Activated naive CD8-positive, alpha-beta T cell treated with anti-CD3 and anti-CD28 coated beads for 36 hours (primary cell): ENCODE results near the gene EIF2B1. TPM values are rescaled to one million over a fixed set of nuclear protein-coding genes. Genes with fewer than 3 reads are reported as not detected.
"Not testable (repeated sequence)": the region's sequence is repeated elsewhere in the genome, so short reads cannot be mapped to it uniquely, and the experiment has no call there.

Experiments
- DNase-seq: peaks from one replicate; pipeline ENCODE4 v3.0.0; 2021
- H3K27ac Mint-ChIP-seq: one replicate; pipeline ENCODE4 v1.8.0; 2022; ENCODE audit warnings: mild to moderate bottlenecking, moderate library complexity, mixed read lengths
- H3K27me3 Mint-ChIP-seq: one replicate; pipeline ENCODE4 v1.8.0; 2022; ENCODE audit warnings: mild to moderate bottlenecking, mixed read lengths
- H3K36me3 Mint-ChIP-seq: one replicate; pipeline ENCODE4 v1.8.0; 2021; ENCODE audit warnings: mild to moderate bottlenecking, mixed read lengths
- H3K4me1 Mint-ChIP-seq: one replicate; pipeline ENCODE4 v1.8.0; 2021; ENCODE audit warnings: mixed read lengths
- H3K4me3 Mint-ChIP-seq: one replicate; pipeline ENCODE4 v1.8.0; 2022; ENCODE audit warnings: mild to moderate bottlenecking, moderate library complexity, mixed read lengths
- H3K9me3 Mint-ChIP-seq: one replicate; pipeline ENCODE4 v1.8.0; 2022; ENCODE audit warnings: mixed read lengths
- total RNA-seq, 2 experiments: library from RNA; stranded (reverse); gene quantifications; one replicate each; pipeline ENCODE4 v1.2.3, GENCODE V29; 2021

The EIF2B1 gene
- total RNA-seq, 2 experiments from 2014 or later: 89.8 to 93.5 TPM

GRCh38 chr12:123645878-123646277 is 12.4 kb upstream of the EIF2B1 start:
- peaks cover 2% of the 10 kb centered on the region for H3K4me1 Mint-ChIP-seq
- no peak for DNase-seq
- no peak overlapping the region for H3K4me3 Mint-ChIP-seq
- no peak overlapping the region for H3K27ac Mint-ChIP-seq
- no peaks in the 10 kb centered on the region for H3K9me3 Mint-ChIP-seq
- no peaks in the 10 kb centered on the region for H3K27me3 Mint-ChIP-seq
- peaks cover 16% of the 10 kb centered on the region for H3K36me3 Mint-ChIP-seq

DNA sequence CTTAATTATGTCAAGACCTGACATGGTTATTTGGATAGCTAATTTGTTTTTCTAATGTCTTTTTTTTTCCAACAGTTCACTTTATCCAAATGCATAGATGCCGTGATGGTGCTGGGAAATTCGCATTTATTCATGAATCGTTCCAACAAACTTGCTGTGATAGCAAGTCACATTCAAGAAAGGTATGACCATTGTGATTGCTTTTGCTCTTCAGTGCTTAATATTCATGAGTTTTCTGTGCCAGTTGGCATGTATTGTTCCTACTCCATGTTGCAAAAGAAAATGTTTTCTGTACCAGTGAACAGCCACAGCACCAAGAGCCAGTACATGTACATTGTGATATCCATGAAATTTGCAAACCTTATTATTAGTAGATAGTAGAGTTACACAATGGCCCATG is 11.9 kb upstream of the EIF2B1 start:
- no peak overlapping the region for H3K27ac Mint-ChIP-seq
- no peak for DNase-seq
- no peak overlapping the region for H3K4me3 Mint-ChIP-seq
- no peaks in the 10 kb centered on the region for H3K27me3 Mint-ChIP-seq
- peaks cover 13% of the 10 kb centered on the region for H3K36me3 Mint-ChIP-seq
- H3K9me3 Mint-ChIP-seq: no peaks in the 10 kb centered on the region
- H3K4me1 Mint-ChIP-seq: peaks cover 2% of the 10 kb centered on the region

- no peaks in the 10 kb centered on the region for H3K9me3 Mint-ChIP-seq
- H3K4me1 Mint-ChIP-seq: peaks cover 2% of the 10 kb centered on the region
- no peak overlapping the region for H3K4me3 Mint-ChIP-seq
- H3K27me3 Mint-ChIP-seq: no peaks in the 10 kb centered on the region
- no peak for DNase-seq
- H3K27ac Mint-ChIP-seq: no peak overlapping the region
- H3K36me3 Mint-ChIP-seq: peaks cover 11% of the 10 kb centered on the region
These were observed 10.4 kb upstream of the EIF2B1 start for GRCh38 chr12:123643911-123644310.

DNA sequence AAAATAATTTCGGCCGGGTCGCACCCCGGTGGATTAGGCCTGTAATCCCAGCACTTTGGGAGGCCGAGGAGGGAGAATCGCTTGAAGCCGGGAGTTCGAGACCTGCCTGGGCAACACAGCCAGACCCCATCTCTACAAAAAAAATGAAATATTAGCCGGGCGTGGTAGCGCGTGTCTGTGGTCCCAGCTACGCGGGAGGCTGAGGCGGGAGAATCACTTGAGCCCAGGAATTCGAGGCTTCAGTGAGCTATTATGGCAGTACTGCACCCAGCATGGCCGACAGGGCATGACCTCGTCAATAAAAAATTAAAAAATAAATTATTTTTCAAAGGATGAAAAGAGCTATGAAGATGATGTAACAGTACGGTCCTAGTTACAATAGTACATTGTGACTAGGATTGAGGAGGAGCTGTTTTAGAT is 666 bp upstream of the EIF2B1 start:
- Mint-ChIP-seq H3K27me3 (no peaks in the 10 kb centered on the region), H3K9me3 (no peaks in the 10 kb centered on the region), H3K27ac (peak overlapping the region; percentile 95), H3K4me1 (peaks cover 28% of the 10 kb centered on the region), H3K36me3 (peaks cover 25% of the 10 kb centered on the region), H3K4me3 (peak overlapping the region; percentile 92)
- DNase-seq: peak; percentile 4

DNA sequence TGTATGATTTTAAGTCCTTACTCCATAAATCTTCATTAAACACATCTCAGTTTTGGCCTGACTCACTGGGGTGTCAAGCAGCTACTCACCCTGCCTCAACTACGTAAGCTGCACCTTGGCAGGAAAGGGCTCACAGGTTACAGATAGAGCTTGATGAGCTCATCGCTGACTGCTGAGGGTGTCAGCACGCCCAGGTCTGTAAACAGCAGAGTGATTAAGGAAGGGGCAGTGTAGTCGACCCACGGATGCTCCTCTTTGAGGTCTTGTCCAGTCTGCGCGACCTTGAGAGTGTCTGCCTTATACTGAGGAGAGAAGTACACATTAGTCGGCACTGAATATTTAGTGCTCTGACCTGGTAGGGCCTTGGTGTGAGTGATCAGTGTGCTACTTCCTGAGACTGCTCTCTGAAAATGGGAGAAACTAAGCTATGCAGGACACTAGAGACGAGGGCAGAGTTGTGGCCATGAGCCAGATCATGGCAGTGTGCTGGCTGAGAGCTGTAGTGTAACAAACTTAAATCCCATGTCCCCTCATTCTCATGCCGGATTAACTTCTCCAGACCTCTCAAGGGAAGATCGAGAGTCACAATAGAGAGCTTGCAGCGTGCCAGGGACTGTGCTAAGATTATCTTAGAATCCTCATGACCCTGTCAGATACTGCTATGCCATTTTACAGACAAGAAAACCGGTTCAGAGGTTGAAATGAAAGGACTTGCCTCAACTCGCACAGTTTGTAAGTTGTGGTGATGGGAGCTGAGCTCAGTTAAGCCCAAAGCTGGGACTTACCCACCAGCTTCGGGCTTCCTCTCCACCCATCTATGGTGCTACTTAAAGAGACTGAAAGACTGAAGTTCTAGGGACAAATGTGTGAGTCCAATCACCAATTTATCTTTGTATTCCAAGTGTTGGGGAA is 11.6 kb downstream of the EIF2B1 start:
- Mint-ChIP-seq H3K36me3 (peaks cover 28% of the 10 kb centered on the region), H3K27ac (peak overlapping the region; percentile 63), H3K9me3 (no peaks in the 10 kb centered on the region), H3K27me3 (no peaks in the 10 kb centered on the region), H3K4me3 (no peak overlapping the region), H3K4me1 (peaks cover 7% of the 10 kb centered on the region)
- no peak for DNase-seq

DNA sequence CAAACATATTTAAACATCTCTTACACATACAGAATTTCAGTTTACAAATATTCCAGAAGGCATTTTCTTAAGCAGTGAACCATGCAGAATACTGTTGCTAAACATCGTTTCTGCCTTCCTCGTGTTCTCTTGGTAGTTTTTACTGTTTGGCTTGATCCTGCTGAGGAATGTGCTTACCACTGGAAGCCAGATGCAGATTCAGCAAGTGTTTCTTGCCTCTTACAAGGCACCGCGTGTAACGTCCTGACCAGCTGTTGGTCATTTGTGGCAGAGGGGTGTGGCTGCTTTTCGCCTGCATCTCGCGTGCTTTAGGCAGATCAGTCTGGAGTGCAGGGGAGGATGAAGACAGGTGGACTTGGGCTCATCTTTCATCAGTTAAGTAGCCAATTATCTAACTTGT is 12.4 kb downstream of the EIF2B1 start:
- peaks cover 30% of the 10 kb centered on the region for H3K36me3 Mint-ChIP-seq
- H3K9me3 Mint-ChIP-seq: no peaks in the 10 kb centered on the region
- no peak for DNase-seq
- peaks cover 7% of the 10 kb centered on the region for H3K4me1 Mint-ChIP-seq
- H3K4me3 Mint-ChIP-seq: no peak overlapping the region
- H3K27ac Mint-ChIP-seq: peak overlapping the region; percentile 74
- no peaks in the 10 kb centered on the region for H3K27me3 Mint-ChIP-seq

GRCh38 chr12:123617580-123617979 is 15.9 kb downstream of the EIF2B1 start:
- Mint-ChIP-seq H3K4me1 (peaks cover 7% of the 10 kb centered on the region), H3K9me3 (no peaks in the 10 kb centered on the region), H3K36me3 (peaks cover 29% of the 10 kb centered on the region), H3K4me3 (no peak overlapping the region), H3K27me3 (no peaks in the 10 kb centered on the region), H3K27ac (peak overlapping the region; percentile 25)
- no peak for DNase-seq

DNA sequence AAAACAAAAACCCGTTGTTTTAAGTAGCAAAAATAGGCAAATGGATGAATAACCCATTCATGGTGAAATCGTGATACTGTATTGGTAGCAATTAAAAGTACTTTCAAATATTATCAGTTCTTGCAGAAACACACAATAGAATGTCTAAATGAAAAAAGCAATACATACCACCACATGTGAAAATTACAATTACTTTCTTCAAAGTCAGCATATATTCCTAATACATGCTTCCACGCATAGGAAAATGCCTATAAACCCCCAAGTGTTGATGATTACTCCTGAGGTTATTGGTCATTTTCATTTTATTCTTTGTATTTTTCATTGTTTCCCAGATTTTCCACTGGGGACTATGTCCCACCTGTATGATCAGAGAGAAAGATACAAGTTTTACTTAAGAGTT is 16.3 kb downstream of the EIF2B1 start:
- Mint-ChIP-seq H3K36me3 (peaks cover 29% of the 10 kb centered on the region), H3K4me3 (no peak overlapping the region), H3K9me3 (no peaks in the 10 kb centered on the region), H3K27me3 (no peaks in the 10 kb centered on the region), H3K27ac (peak overlapping the region; percentile 25), H3K4me1 (peaks cover 7% of the 10 kb centered on the region)
- no peak for DNase-seq

GRCh38 chr12:123614531-123614930 is 19.0 kb downstream of the EIF2B1 start:
- Mint-ChIP-seq H3K27me3 (no peaks in the 10 kb centered on the region), H3K27ac (no peak overlapping the region), H3K36me3 (peaks cover 13% of the 10 kb centered on the region), H3K9me3 (no peaks in the 10 kb centered on the region), H3K4me3 (no peak overlapping the region), H3K4me1 (peaks cover 3% of the 10 kb centered on the region)
- DNase-seq: no peak

- peaks cover 9% of the 10 kb centered on the region for H3K36me3 Mint-ChIP-seq
- no peaks in the 10 kb centered on the region for H3K27me3 Mint-ChIP-seq
- H3K9me3 Mint-ChIP-seq: no peaks in the 10 kb centered on the region
- peaks cover 3% of the 10 kb centered on the region for H3K4me1 Mint-ChIP-seq
- no peak overlapping the region for H3K27ac Mint-ChIP-seq
- no peak overlapping the region for H3K4me3 Mint-ChIP-seq
- DNase-seq: no peak
These were observed 19.4 kb downstream of the EIF2B1 start for GRCh38 chr12:123614110-123614509.

DNA sequence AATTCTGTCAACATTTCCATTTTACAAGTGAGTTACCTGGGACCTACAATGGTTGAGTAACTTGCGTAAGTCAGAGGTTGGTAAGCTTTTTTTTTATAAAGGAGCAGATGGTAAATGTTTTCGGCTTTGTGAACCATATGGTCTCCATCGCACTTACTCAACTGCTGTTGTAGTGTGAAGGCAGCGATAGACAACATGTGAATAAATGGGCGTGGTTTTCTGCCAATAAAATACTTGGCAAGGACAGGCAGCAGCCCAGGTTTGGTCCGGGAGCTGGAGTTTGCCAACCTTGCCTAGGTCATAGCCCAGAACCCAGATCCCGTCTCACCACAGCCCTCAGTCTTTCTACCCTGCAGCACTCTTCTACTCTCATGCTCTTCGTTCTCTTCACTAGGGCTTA is 25.3 kb downstream of the EIF2B1 start:
- no peak for DNase-seq
- peaks cover 24% of the 10 kb centered on the region for H3K36me3 Mint-ChIP-seq
- no peak overlapping the region for H3K27ac Mint-ChIP-seq
- H3K9me3 Mint-ChIP-seq: no peaks in the 10 kb centered on the region
- H3K27me3 Mint-ChIP-seq: no peaks in the 10 kb centered on the region
- H3K4me3 Mint-ChIP-seq: no peak overlapping the region
- H3K4me1 Mint-ChIP-seq: peaks cover 14% of the 10 kb centered on the region

GRCh38 chr12:123607756-123608155 is 25.7 kb downstream of the EIF2B1 start:
- Mint-ChIP-seq H3K36me3 (peaks cover 28% of the 10 kb centered on the region), H3K4me3 (no peak overlapping the region), H3K27me3 (no peaks in the 10 kb centered on the region), H3K4me1 (peaks cover 18% of the 10 kb centered on the region), H3K9me3 (no peaks in the 10 kb centered on the region), H3K27ac (no peak overlapping the region)
- DNase-seq: no peak

GRCh38 chr12:123603495-123603894 is 30.0 kb downstream of the EIF2B1 start:
- Mint-ChIP-seq H3K4me1 (peaks cover 27% of the 10 kb centered on the region), H3K4me3 (peak overlapping the region; percentile 95), H3K36me3 (peaks cover 42% of the 10 kb centered on the region)
- H3K27me3 Mint-ChIP-seq, DNase-seq, H3K9me3 Mint-ChIP-seq, H3K27ac Mint-ChIP-seq: not testable (repeated sequence)

- Mint-ChIP-seq H3K4me1 (peaks cover 27% of the 10 kb centered on the region), H3K4me3 (peak overlapping the region; percentile 95), H3K9me3 (no peaks in the 10 kb centered on the region), H3K36me3 (peaks cover 42% of the 10 kb centered on the region), H3K27me3 (no peaks in the 10 kb centered on the region), H3K27ac (peak overlapping the region; percentile 97)
- DNase-seq: no peak
These were observed 30.8 kb downstream of the EIF2B1 start for GRCh38 chr12:123602651-123603195.

GRCh38 chr12:123601602-123602489 is 31.6 kb downstream of the EIF2B1 start, which contains the start of gene DDX55:
DDX55 (plus strand) TSS chr12:123602099; CDS start chr12:123602149, 50 bp downstream.
- no peaks in the 10 kb centered on the region for H3K27me3 Mint-ChIP-seq
- peak within 1 kb of the TSS; percentile 95 for H3K4me3 Mint-ChIP-seq
- peak within 1 kb of the TSS; percentile 97 for H3K27ac Mint-ChIP-seq
- H3K9me3 Mint-ChIP-seq: no peaks in the 10 kb centered on the region
- DNase-seq: peak; percentile 90
- peaks cover 39% of the 10 kb centered on the region for H3K36me3 Mint-ChIP-seq
- peaks cover 27% of the 10 kb centered on the region for H3K4me1 Mint-ChIP-seq
